Astrocyte (in vitro differentiated cells and primary cell): Measurements from ENCODE around the gene FBXW12. TPM values are rescaled to one million over a fixed set of nuclear protein-coding genes. Genes with fewer than 3 reads are reported as not detected.
"Not testable (repeated sequence)": the region's sequence is repeated elsewhere in the genome, so short reads cannot be mapped to it uniquely, and the experiment has no call there.

ENCODE experiments used
- DNase-seq: peaks from one replicate; pipeline ENCODE4 v3.0.0-alpha.2; 2010; ENCODE audit warnings: low read depth
- FAIRE-seq: peaks from 2 replicates; lab custom pipeline; 2011; peaks lifted over from hg19 to GRCh38; lab: Jason Lieb, UNC
- H2AFZ ChIP-seq: 2 replicates; pipeline ENCODE4 v1.6.0; 2012; ENCODE audit warnings: low read depth, low read length, inconsistent platforms
- H3K27ac ChIP-seq: 2 replicates; pipeline ENCODE4 v1.5.1; 2011; ENCODE audit warnings: low read depth, low read length, inconsistent platforms
- H3K27me3 ChIP-seq: 2 replicates; pipeline ENCODE4 v1.6.0; 2011; ENCODE audit warnings: low read length, inconsistent platforms; ENCODE audit not compliant: insufficient read depth
- H3K36me3 ChIP-seq: 2 replicates; pipeline ENCODE4 v1.5.1; 2011; ENCODE audit warnings: low read length, inconsistent platforms; ENCODE audit not compliant: insufficient read depth
- H3K4me1 ChIP-seq: 2 replicates; pipeline ENCODE4 v1.5.1; 2011; ENCODE audit warnings: low read length, inconsistent platforms; ENCODE audit not compliant: insufficient read depth
- H3K4me2 ChIP-seq: 2 replicates; pipeline ENCODE4 v1.6.0; 2012; ENCODE audit warnings: low read length, inconsistent platforms
- H3K4me3 ChIP-seq: 2 replicates; pipeline ENCODE4 v1.5.1; 2011; ENCODE audit warnings: low read depth, mild to moderate bottlenecking, low read length, inconsistent platforms; ENCODE audit not compliant: insufficient read depth
- H3K79me2 ChIP-seq: 2 replicates; pipeline ENCODE4 v1.6.0; 2012; ENCODE audit warnings: mild to moderate bottlenecking, low read length, inconsistent platforms; ENCODE audit not compliant: insufficient read depth
- H3K9ac ChIP-seq: 2 replicates; pipeline ENCODE4 v1.6.0; 2012; ENCODE audit warnings: mild to moderate bottlenecking, low read length, inconsistent platforms
- H3K9me3 ChIP-seq: 2 replicates; pipeline ENCODE4 v1.5.1; 2012; ENCODE audit warnings: low read depth, mild to moderate bottlenecking, low read length, inconsistent platforms; ENCODE audit not compliant: insufficient read depth
- H4K20me1 ChIP-seq: 2 replicates; pipeline ENCODE4 v1.6.0; 2012; ENCODE audit warnings: low read length, inconsistent platforms; ENCODE audit not compliant: insufficient read depth
- H3K27ac Mint-ChIP-seq: one replicate; pipeline ENCODE4 v1.8.0; 2021; ENCODE audit warnings: mild to moderate bottlenecking, mixed read lengths; ENCODE audit not compliant: unreplicated experiment
- H3K27me3 Mint-ChIP-seq: one replicate; pipeline ENCODE4 v1.8.0; 2021; ENCODE audit warnings: low read depth, mixed read lengths; ENCODE audit not compliant: unreplicated experiment
- H3K36me3 Mint-ChIP-seq: one replicate; pipeline ENCODE4 v1.8.0; 2021; ENCODE audit warnings: low read depth, mixed read lengths; ENCODE audit not compliant: unreplicated experiment
- H3K4me1 Mint-ChIP-seq: one replicate; pipeline ENCODE4 v1.8.0; 2021; ENCODE audit warnings: low read depth, mixed read lengths; ENCODE audit not compliant: unreplicated experiment
- H3K4me3 Mint-ChIP-seq: one replicate; pipeline ENCODE4 v1.8.0; 2021; ENCODE audit warnings: mild to moderate bottlenecking, moderate library complexity, mixed read lengths; ENCODE audit not compliant: unreplicated experiment
- H3K9me3 Mint-ChIP-seq: one replicate; pipeline ENCODE4 v1.8.0; 2021; ENCODE audit warnings: mild to moderate bottlenecking, mixed read lengths; ENCODE audit not compliant: unreplicated experiment
- EZH2 ChIP-seq: IDR thresholded peaks from 2 replicates; pipeline ENCODE4 v1.6.1; 2012; ENCODE audit warnings: mild to moderate bottlenecking, low read length, inconsistent platforms; ENCODE audit not compliant: insufficient read depth
- total RNA-seq: library from RNA; stranded (reverse); gene quantifications from 2 replicates; pipeline ENCODE4 v1.2.1, GENCODE V29; 2021
- TF ChIP-seq, protein P1 (sequence below): IDR thresholded peaks from 2 replicates; pipeline ENCODE4 v1.5.1; 2011; ENCODE audit warnings: low read depth, mild to moderate bottlenecking, inconsistent platforms, low read length, moderate library complexity; ENCODE audit not compliant: insufficient read depth

FBXW12 gene
- total RNA-seq, 1 donor from 2014 or later = not detected

DNA sequence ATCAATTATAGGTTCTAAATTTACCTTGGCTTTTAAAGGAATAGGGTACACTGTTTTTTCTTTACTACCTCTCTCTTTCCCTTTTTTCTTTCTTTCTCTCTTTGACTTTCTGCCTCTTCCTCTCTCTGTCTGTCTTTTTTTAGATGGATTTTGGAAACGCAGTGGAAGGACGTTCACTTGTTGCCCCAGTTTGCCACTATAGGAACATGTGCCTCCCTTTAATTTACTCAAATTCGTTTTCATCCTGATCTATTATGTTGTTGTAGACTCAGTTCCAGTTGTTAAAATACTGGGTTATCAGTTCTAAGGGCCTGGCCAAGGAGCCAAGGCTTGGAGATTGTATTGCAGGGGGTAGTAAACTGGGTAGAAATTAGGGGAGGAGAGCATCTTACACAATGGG, 37.4 kb upstream of the FBXW12 start:
- H3K4me3 Mint-ChIP-seq = no peak overlapping the region
- DNase-seq (no peak), FAIRE-seq (no peak)
- Histone ChIP-seq H3K4me1 (peaks cover 5% of the 10 kb centered on the region), H3K9me3 (no peaks in the 10 kb centered on the region), H2AFZ (no peak overlapping the region), H3K27ac (no peak overlapping the region), H4K20me1 (no peaks in the 10 kb centered on the region), H3K27me3 (peaks cover 15% of the 10 kb centered on the region), H3K9ac (no peak overlapping the region), H3K79me2 (no peaks in the 10 kb centered on the region), H3K4me3 (no peak overlapping the region), H3K4me2 (no peak overlapping the region), H3K36me3 (no peaks in the 10 kb centered on the region)
- H3K27ac Mint-ChIP-seq = no peak overlapping the region
- H3K27me3 Mint-ChIP-seq = peaks cover 24% of the 10 kb centered on the region
- peaks cover 4% of the 10 kb centered on the region for H3K9me3 Mint-ChIP-seq
- TF ChIP-seq, protein P1, sequence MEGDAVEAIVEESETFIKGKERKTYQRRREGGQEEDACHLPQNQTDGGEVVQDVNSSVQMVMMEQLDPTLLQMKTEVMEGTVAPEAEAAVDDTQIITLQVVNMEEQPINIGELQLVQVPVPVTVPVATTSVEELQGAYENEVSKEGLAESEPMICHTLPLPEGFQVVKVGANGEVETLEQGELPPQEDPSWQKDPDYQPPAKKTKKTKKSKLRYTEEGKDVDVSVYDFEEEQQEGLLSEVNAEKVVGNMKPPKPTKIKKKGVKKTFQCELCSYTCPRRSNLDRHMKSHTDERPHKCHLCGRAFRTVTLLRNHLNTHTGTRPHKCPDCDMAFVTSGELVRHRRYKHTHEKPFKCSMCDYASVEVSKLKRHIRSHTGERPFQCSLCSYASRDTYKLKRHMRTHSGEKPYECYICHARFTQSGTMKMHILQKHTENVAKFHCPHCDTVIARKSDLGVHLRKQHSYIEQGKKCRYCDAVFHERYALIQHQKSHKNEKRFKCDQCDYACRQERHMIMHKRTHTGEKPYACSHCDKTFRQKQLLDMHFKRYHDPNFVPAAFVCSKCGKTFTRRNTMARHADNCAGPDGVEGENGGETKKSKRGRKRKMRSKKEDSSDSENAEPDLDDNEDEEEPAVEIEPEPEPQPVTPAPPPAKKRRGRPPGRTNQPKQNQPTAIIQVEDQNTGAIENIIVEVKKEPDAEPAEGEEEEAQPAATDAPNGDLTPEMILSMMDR = no peak
- no peak for TF ChIP-seq EZH2
- H3K36me3 Mint-ChIP-seq = no peaks in the 10 kb centered on the region
- peaks cover 2% of the 10 kb centered on the region for H3K4me1 Mint-ChIP-seq

DNA sequence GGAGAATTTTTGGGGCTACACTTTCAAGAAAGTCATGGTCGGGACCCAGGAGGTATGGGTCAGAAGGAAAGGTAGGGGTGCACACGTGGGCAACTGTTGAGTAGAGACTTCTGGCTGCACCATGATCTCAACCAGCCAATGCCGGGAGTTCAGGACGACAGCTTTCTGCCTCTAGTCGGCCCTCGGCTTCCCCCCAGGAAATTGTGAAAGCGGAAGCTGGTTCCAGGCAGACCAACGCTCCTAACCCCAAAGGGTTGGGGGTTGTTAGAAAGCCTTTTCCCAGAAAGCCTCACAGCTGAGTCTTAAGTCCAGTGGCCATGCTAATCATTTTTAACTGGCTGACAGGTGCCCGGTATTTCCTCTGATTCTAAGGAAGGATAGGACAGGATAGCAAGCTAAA, 36.7 kb upstream of the FBXW12 start:
- H3K9me3 Mint-ChIP-seq, H3K36me3 Mint-ChIP-seq, H3K27ac Mint-ChIP-seq, FAIRE-seq, H3K9ac ChIP-seq, H3K4me3 ChIP-seq, H3K4me2 ChIP-seq, H3K4me1 Mint-ChIP-seq, DNase-seq, H3K27ac ChIP-seq, H3K4me1 ChIP-seq, H2AFZ ChIP-seq, H4K20me1 ChIP-seq, H3K4me3 Mint-ChIP-seq, H3K79me2 ChIP-seq, H3K36me3 ChIP-seq, H3K9me3 ChIP-seq: not testable (repeated sequence)
- peaks cover 15% of the 10 kb centered on the region for H3K27me3 ChIP-seq
- peaks cover 24% of the 10 kb centered on the region for H3K27me3 Mint-ChIP-seq

DNA sequence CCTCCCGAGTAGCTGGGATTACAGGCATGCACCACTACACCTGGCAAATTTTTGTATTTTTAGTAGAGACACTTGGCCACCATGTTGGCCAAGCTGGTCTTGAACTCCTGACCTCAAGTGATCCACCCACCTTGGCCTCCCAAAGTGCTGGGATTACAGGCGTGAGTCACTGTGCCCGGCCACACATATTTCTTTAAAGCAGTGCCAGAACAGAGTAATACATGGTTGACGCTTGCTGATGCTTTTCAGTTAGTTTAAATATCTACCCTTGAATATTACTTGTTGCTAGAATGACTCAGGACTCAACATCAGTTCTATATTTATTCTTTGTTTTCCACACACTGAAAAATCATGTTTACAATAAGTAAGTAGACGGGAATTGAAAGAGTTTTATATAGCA, 34.5 kb upstream of the FBXW12 start:
- H3K4me2 ChIP-seq, H3K79me2 ChIP-seq, H3K4me3 ChIP-seq, H3K4me3 Mint-ChIP-seq, FAIRE-seq, H3K36me3 ChIP-seq, H3K4me1 ChIP-seq, H3K27ac Mint-ChIP-seq, H3K9me3 ChIP-seq, H2AFZ ChIP-seq, H3K27ac ChIP-seq, H3K9me3 Mint-ChIP-seq, H4K20me1 ChIP-seq, H3K9ac ChIP-seq, H3K4me1 Mint-ChIP-seq, H3K36me3 Mint-ChIP-seq: not testable (repeated sequence)
- peaks cover 19% of the 10 kb centered on the region for H3K27me3 Mint-ChIP-seq
- peaks cover 13% of the 10 kb centered on the region for H3K27me3 ChIP-seq
- peak; percentile 25 for DNase-seq

DNA sequence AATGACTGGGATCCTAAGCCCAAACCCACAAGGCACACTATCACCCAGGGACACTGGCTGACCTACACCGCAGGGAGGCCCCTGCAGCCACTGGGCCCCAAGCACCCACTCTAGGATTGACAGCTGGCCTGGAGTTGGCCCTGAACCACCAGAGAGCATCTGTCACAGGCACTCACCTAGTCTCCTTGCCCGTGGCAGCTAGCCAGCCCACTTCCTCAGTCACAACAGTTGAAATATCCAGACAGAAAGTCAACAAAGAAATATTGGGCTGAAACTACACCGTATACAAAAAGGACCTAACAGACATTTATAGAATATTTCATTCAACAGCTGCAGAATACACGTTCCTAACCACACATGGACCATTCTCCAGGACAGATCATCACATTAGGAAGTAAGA, 33.4 kb upstream of the FBXW12 start:
- no peaks in the 10 kb centered on the region for H3K36me3 Mint-ChIP-seq
- Histone ChIP-seq H3K36me3 (no peaks in the 10 kb centered on the region), H3K9ac (no peak overlapping the region), H3K4me3 (no peak overlapping the region), H3K4me1 (peaks cover 5% of the 10 kb centered on the region), H3K79me2 (no peaks in the 10 kb centered on the region), H3K27me3 (peaks cover 8% of the 10 kb centered on the region), H2AFZ (no peak overlapping the region), H3K27ac (no peak overlapping the region), H3K4me2 (no peak overlapping the region), H4K20me1 (no peaks in the 10 kb centered on the region), H3K9me3 (no peaks in the 10 kb centered on the region)
- peak; percentile 0 for DNase-seq
- peaks cover 2% of the 10 kb centered on the region for H3K4me1 Mint-ChIP-seq
- peaks cover 4% of the 10 kb centered on the region for H3K9me3 Mint-ChIP-seq
- H3K4me3 Mint-ChIP-seq = no peak overlapping the region
- H3K27me3 Mint-ChIP-seq = peaks cover 10% of the 10 kb centered on the region
- TF ChIP-seq, protein P1 = no peak
- no peak for TF ChIP-seq EZH2
- FAIRE-seq = no peak
- H3K27ac Mint-ChIP-seq = no peak overlapping the region
